ENCODE results near the gene FGF18.
"Not testable (repeated sequence)": the region's sequence is repeated elsewhere in the genome, so short reads cannot be mapped to it uniquely, and the experiment has no call there.

The FGF18 gene

GRCh38 chr5:171497494-171497893 is 78.0 kb downstream of the FGF18 start:
- not testable (repeated sequence) for DNase-seq (ENCODE audit: low spot score)

DNA sequence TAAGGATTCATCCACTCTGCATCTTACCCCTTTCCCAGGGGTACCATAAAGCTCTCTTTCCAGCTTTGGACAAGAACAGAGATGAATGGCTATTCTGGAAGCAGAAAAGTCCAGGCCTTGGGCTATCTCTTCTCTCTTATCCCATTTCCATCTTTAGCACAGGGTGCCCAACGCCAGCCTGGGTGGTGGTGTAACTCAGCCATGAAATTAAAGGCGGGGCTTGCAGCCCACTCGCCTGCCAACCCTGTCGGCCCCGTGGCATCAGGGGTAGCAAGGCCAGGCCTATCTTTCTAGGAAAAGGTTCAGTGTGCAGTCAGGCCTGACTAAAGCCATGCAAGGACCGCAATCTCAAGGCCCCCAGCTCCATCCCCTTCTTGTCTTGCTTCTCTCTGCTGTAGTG is 78.7 kb downstream of the FGF18 start:
- DNase-seq (ENCODE audit: low spot score) = no peak

DNA sequence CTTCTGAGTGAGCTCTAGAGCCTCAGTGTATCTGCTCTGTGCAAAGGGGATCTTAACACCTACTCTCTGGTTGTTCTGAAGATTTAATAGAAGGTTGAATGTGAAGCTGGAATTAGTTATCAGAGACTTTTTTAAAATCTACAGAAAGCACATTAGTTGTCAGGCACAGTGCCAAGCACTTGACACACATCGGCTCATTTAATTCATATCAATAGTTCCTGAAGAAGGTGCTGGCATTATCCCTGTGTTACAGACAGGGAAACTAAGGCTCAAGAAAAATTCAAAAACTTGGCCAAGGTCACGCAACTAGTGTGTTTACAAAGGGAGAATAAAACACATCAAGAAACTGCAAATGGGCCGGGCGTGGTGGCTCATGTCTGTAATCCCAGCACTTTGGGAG is 80.2 kb downstream of the FGF18 start:
- no peak for DNase-seq (ENCODE audit: low spot score)

- DNase-seq (ENCODE audit: low spot score) = no peak
These were observed 86.1 kb downstream of the FGF18 start for GRCh38 chr5:171505473-171506043.

GRCh38 chr5:171506951-171507350 is 87.5 kb downstream of the FGF18 start:
- DNase-seq (ENCODE audit: low spot score) = no peak
